Measurements from ENCODE around the gene KRTAP10-9. TPM values are rescaled to one million over a fixed set of nuclear protein-coding genes. Genes with fewer than 3 reads are reported as not detected.

Gene KRTAP10-9
- total RNA-seq, 1 donor from 2014 or later: not detected

GRCh38 chr21:44649521-44650100 is 22.7 kb downstream of the KRTAP10-9 start:
- no peak overlapping the region for H3K27ac ChIP-seq (ENCODE audit: low read depth, low read length)
- no peak overlapping the region for H3K9ac ChIP-seq (ENCODE audit: low read depth in 1 of 3, low read length in 3 of 3)
- no peaks in the 10 kb centered on the region for H3K9me3 ChIP-seq (ENCODE audit: control insufficient read depth in 3 of 3, low read length in 3 of 3)
- H3K4me3 ChIP-seq (ENCODE audit: low read length in 3 of 3): no peak overlapping the region
- H3K36me3 ChIP-seq (ENCODE audit: control insufficient read depth in 3 of 3, insufficient read depth in 3 of 3, low read length in 3 of 3): no peaks in the 10 kb centered on the region
- H3K27me3 ChIP-seq (ENCODE audit: control insufficient read depth in 3 of 3, insufficient read depth in 3 of 3, low read length in 3 of 3): peaks cover 18 to 37% (median 34%) of the 10 kb centered on the region in 3 donors
- no peaks in the 10 kb centered on the region for H3K4me1 ChIP-seq (ENCODE audit: control insufficient read depth in 3 of 3, insufficient read depth in 3 of 3, low read length in 3 of 3)

- Histone ChIP-seq H3K27ac (ENCODE audit: low read depth, low read length) (no peak overlapping the region), H3K4me1 (ENCODE audit: control insufficient read depth in 3 of 3, insufficient read depth in 3 of 3, low read length in 3 of 3) (no peaks in the 10 kb centered on the region), H3K9me3 (ENCODE audit: control insufficient read depth in 3 of 3, low read length in 3 of 3) (no peaks in the 10 kb centered on the region), H3K36me3 (ENCODE audit: control insufficient read depth in 3 of 3, insufficient read depth in 3 of 3, low read length in 3 of 3) (no peaks in the 10 kb centered on the region), H3K4me3 (ENCODE audit: low read length in 3 of 3) (no peak overlapping the region), H3K9ac (ENCODE audit: low read depth in 1 of 3, low read length in 3 of 3) (no peak overlapping the region), H3K27me3 (ENCODE audit: control insufficient read depth in 3 of 3, insufficient read depth in 3 of 3, low read length in 3 of 3) (peaks cover 18 to 38% (median 34%) of the 10 kb centered on the region in 3 donors)
Measured at GRCh38 chr21:44650265-44650972, 23.5 kb downstream of the KRTAP10-9 start.

- Histone ChIP-seq H3K9ac (ENCODE audit: low read depth in 1 of 3, low read length in 3 of 3) (no peak overlapping the region), H3K27ac (ENCODE audit: low read depth, low read length) (no peak overlapping the region), H3K36me3 (ENCODE audit: control insufficient read depth in 3 of 3, insufficient read depth in 3 of 3, low read length in 3 of 3) (no peaks in the 10 kb centered on the region), H3K4me3 (ENCODE audit: low read length in 3 of 3) (no peak overlapping the region), H3K27me3 (ENCODE audit: control insufficient read depth in 3 of 3, insufficient read depth in 3 of 3, low read length in 3 of 3) (peaks cover 18 to 38% (median 34%) of the 10 kb centered on the region in 3 donors), H3K9me3 (ENCODE audit: control insufficient read depth in 3 of 3, low read length in 3 of 3) (no peaks in the 10 kb centered on the region), H3K4me1 (ENCODE audit: control insufficient read depth in 3 of 3, insufficient read depth in 3 of 3, low read length in 3 of 3) (no peaks in the 10 kb centered on the region)
Measured at GRCh38 chr21:44650973-44651675, 24.2 kb downstream of the KRTAP10-9 start.

GRCh38 chr21:44653123-44653522 is 26.2 kb downstream of the KRTAP10-9 start:
- H3K27me3 ChIP-seq (ENCODE audit: control insufficient read depth in 3 of 3, insufficient read depth in 3 of 3, low read length in 3 of 3): peaks cover 10 to 32% (median 27%) of the 10 kb centered on the region in 3 donors
- no peak overlapping the region for H3K27ac ChIP-seq (ENCODE audit: low read depth, low read length)
- no peaks in the 10 kb centered on the region for H3K9me3 ChIP-seq (ENCODE audit: control insufficient read depth in 3 of 3, low read length in 3 of 3)
- no peaks in the 10 kb centered on the region for H3K4me1 ChIP-seq (ENCODE audit: control insufficient read depth in 3 of 3, insufficient read depth in 3 of 3, low read length in 3 of 3)
- H3K9ac ChIP-seq (ENCODE audit: low read depth in 1 of 3, low read length in 3 of 3): no peak overlapping the region
- H3K4me3 ChIP-seq (ENCODE audit: low read length in 3 of 3): no peak overlapping the region
- H3K36me3 ChIP-seq (ENCODE audit: control insufficient read depth in 3 of 3, insufficient read depth in 3 of 3, low read length in 3 of 3): no peaks in the 10 kb centered on the region

- H3K36me3 ChIP-seq (ENCODE audit: control insufficient read depth in 3 of 3, insufficient read depth in 3 of 3, low read length in 3 of 3): no peaks in the 10 kb centered on the region
- H3K4me3 ChIP-seq (ENCODE audit: low read length in 3 of 3): no peak overlapping the region
- H3K27ac ChIP-seq (ENCODE audit: low read depth, low read length): no peak overlapping the region
- H3K9me3 ChIP-seq (ENCODE audit: control insufficient read depth in 3 of 3, low read length in 3 of 3): no peaks in the 10 kb centered on the region
- no peaks in the 10 kb centered on the region for H3K4me1 ChIP-seq (ENCODE audit: control insufficient read depth in 3 of 3, insufficient read depth in 3 of 3, low read length in 3 of 3)
- H3K27me3 ChIP-seq (ENCODE audit: control insufficient read depth in 3 of 3, insufficient read depth in 3 of 3, low read length in 3 of 3): peaks cover 12 to 31% (median 29%) of the 10 kb centered on the region in 3 donors
- no peak overlapping the region for H3K9ac ChIP-seq (ENCODE audit: low read depth in 1 of 3, low read length in 3 of 3)
Measured at GRCh38 chr21:44653656-44654575, 27.0 kb downstream of the KRTAP10-9 start.

GRCh38 chr21:44654576-44655175 is 27.8 kb downstream of the KRTAP10-9 start, which contains the start of gene KRTAP12-4:
KRTAP12-4 (minus strand) TSS chr21:44654659; CDS start chr21:44654614, 45 bp downstream.
- Histone ChIP-seq H3K9ac (ENCODE audit: low read depth in 1 of 3, low read length in 3 of 3) (no peak within 1 kb of the TSS), H3K36me3 (ENCODE audit: control insufficient read depth in 3 of 3, insufficient read depth in 3 of 3, low read length in 3 of 3) (no peaks in the 10 kb centered on the region), H3K9me3 (ENCODE audit: control insufficient read depth in 3 of 3, low read length in 3 of 3) (no peaks in the 10 kb centered on the region), H3K27me3 (ENCODE audit: control insufficient read depth in 3 of 3, insufficient read depth in 3 of 3, low read length in 3 of 3) (peaks cover 8 to 27% (median 25%) of the 10 kb centered on the region in 3 donors), H3K4me3 (ENCODE audit: low read length in 3 of 3) (no peak within 1 kb of the TSS), H3K27ac (ENCODE audit: low read depth, low read length) (no peak within 1 kb of the TSS), H3K4me1 (ENCODE audit: control insufficient read depth in 3 of 3, insufficient read depth in 3 of 3, low read length in 3 of 3) (no peaks in the 10 kb centered on the region)

GRCh38 chr21:44656868-44657267 is 30.0 kb downstream of the KRTAP10-9 start:
- Histone ChIP-seq H3K9me3 (ENCODE audit: control insufficient read depth in 3 of 3, low read length in 3 of 3) (no peaks in the 10 kb centered on the region), H3K36me3 (ENCODE audit: control insufficient read depth in 3 of 3, insufficient read depth in 3 of 3, low read length in 3 of 3) (no peaks in the 10 kb centered on the region), H3K9ac (ENCODE audit: low read depth in 1 of 3, low read length in 3 of 3) (no peak overlapping the region), H3K4me3 (ENCODE audit: low read length in 3 of 3) (no peak overlapping the region), H3K27ac (ENCODE audit: low read depth, low read length) (no peak overlapping the region), H3K4me1 (ENCODE audit: control insufficient read depth in 3 of 3, insufficient read depth in 3 of 3, low read length in 3 of 3) (no peaks in the 10 kb centered on the region), H3K27me3 (ENCODE audit: control insufficient read depth in 3 of 3, insufficient read depth in 3 of 3, low read length in 3 of 3) (peaks cover 8 to 26% (median 25%) of the 10 kb centered on the region in 3 donors)

GRCh38 chr21:44657635-44658540 is 31.0 kb downstream of the KRTAP10-9 start, which contains the start of gene KRTAP12-3:
KRTAP12-3 (plus strand) TSS chr21:44657932; CDS start chr21:44657980, 48 bp downstream.
- Histone ChIP-seq H3K9ac (ENCODE audit: low read depth in 1 of 3, low read length in 3 of 3) (no peak within 1 kb of the TSS), H3K27ac (ENCODE audit: low read depth, low read length) (no peak within 1 kb of the TSS), H3K4me3 (ENCODE audit: low read length in 3 of 3) (no peak within 1 kb of the TSS), H3K4me1 (ENCODE audit: control insufficient read depth in 3 of 3, insufficient read depth in 3 of 3, low read length in 3 of 3) (no peaks in the 10 kb centered on the region), H3K36me3 (ENCODE audit: control insufficient read depth in 3 of 3, insufficient read depth in 3 of 3, low read length in 3 of 3) (no peaks in the 10 kb centered on the region), H3K9me3 (ENCODE audit: control insufficient read depth in 3 of 3, low read length in 3 of 3) (no peaks in the 10 kb centered on the region), H3K27me3 (ENCODE audit: control insufficient read depth in 3 of 3, insufficient read depth in 3 of 3, low read length in 3 of 3) (peaks cover 8 to 26% (median 25%) of the 10 kb centered on the region in 3 donors)
